C4-2B (cell line): ENCODE results near the gene TUSC2.

Experiments
- H3K27ac ChIP-seq: fragments of 450-650 bp; 2 replicates; pipeline ENCODE4 v1.5.1; 2017
- ZFX ChIP-seq: fragments of 450-650 bp; IDR thresholded peaks from 2 replicates; pipeline ENCODE4 v1.6.1; 2017
- TF ChIP-seq, protein P1 (sequence below): fragments of 450-650 bp; conservative IDR thresholded peaks from 2 replicates; pipeline ENCODE4 v1.5.1; 2017; ENCODE audit warnings: mild to moderate bottlenecking

The TUSC2 gene

DNA sequence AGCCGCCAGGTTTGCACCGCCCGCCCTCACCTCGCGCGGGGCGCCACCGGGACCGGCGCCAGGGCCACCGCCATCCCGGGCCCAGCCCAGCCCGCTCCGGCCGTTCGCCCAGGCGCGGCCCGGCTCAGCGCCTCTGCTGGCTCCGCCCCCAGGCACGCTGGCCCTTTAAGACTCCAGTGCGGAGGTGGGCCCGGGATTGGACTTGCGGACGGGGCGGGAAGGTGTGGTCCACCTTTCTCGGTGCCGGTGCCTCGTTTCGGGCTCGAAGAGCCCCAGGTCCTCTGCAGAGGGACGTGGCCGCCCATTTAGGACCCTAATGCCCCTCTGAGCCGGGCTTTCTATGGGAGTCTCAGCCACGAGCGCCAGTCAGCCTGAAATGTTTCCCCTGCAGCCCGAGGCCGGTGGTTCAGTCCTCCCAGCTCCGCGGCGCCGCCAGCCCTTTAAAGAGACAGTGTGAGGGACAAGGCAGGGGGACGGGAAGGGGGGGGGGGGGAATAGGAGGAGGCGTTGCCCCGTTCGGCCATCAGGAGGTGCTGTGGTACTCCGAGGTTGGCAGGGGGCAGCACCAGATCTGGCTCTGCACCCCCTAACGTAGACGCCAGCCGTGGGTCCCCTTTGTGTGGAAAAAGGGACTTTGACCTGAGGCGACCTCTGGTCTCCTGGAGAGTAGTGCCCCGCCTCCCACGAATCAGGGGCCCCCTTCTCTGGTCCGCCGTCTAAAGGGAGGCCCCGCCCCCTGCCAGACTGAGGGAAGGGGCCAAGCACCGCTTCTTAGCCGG, 6.5 kb downstream of the TUSC2 start:
- TF ChIP-seq, protein P1, sequence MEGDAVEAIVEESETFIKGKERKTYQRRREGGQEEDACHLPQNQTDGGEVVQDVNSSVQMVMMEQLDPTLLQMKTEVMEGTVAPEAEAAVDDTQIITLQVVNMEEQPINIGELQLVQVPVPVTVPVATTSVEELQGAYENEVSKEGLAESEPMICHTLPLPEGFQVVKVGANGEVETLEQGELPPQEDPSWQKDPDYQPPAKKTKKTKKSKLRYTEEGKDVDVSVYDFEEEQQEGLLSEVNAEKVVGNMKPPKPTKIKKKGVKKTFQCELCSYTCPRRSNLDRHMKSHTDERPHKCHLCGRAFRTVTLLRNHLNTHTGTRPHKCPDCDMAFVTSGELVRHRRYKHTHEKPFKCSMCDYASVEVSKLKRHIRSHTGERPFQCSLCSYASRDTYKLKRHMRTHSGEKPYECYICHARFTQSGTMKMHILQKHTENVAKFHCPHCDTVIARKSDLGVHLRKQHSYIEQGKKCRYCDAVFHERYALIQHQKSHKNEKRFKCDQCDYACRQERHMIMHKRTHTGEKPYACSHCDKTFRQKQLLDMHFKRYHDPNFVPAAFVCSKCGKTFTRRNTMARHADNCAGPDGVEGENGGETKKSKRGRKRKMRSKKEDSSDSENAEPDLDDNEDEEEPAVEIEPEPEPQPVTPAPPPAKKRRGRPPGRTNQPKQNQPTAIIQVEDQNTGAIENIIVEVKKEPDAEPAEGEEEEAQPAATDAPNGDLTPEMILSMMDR = peak; percentile 65
- TF ChIP-seq ZFX = peak; percentile 63; the same call in 1 of the 2 replicates
- peak overlapping the region; percentile 90 for H3K27ac ChIP-seq

DNA sequence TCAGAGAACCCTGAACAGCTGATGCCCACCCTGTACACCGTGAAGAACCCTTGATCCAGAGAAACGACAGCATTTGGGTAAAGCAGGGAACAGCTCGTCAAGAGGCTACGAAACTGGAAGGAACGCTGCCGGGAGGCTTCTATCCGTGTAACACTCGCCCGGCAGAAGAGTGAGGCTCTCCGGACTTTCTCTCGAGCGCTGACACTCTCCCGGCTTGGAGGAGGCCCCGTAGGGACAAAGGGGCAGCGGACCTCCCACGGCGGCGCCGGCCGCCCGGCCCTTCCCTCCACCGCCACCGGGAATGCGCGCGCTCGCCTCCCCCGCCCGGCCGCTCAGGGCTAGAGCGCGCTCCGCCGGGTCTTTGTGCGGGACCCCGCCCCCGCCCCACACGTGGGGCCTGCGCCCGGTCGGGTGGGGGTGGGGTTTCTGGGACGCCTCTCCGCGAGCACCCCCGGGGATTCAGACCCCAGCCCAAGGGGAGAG, 7.1 kb downstream of the TUSC2 start:
- TF ChIP-seq ZFX = no peak
- TF ChIP-seq, protein P1 = no peak
- peak overlapping the region; percentile 90 for H3K27ac ChIP-seq

DNA sequence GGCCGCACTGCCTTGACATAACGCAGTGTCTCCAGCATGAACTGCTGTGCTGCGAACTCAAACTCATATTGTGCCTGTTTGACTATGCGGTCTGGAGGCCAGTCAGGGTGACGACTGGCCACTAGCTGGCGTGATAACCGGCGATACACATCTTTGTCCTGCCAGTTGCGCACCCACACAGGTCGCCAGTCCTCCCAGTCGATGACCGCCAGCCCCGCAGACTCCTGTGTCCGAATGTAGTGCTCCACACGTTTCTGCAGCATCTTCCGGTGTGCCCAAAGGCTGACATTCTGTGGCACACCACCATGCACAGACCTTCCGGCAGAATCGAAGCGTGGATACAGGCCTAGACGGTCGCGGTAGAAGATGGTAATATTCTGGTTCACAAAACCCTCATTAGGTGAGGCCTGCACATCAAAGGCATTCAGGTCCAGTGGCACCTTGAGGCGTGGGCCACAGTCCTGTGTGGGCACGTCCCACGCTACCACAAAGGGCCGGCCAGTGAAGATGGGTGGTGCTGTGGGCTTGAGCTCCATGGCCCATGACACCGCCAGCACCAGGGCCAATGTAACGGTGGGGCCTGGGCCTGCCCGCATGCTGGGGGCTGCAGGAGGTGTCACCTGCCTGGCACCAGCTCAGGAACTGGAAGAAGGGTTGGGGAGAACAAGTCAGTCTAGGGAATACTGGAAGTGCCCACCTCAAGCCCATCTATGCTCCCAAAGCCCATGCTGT, 8.0 kb downstream of the TUSC2 start:
- H3K27ac ChIP-seq = peak overlapping the region; percentile 90
- TF ChIP-seq, protein P1 = no peak
- TF ChIP-seq ZFX = no peak

DNA sequence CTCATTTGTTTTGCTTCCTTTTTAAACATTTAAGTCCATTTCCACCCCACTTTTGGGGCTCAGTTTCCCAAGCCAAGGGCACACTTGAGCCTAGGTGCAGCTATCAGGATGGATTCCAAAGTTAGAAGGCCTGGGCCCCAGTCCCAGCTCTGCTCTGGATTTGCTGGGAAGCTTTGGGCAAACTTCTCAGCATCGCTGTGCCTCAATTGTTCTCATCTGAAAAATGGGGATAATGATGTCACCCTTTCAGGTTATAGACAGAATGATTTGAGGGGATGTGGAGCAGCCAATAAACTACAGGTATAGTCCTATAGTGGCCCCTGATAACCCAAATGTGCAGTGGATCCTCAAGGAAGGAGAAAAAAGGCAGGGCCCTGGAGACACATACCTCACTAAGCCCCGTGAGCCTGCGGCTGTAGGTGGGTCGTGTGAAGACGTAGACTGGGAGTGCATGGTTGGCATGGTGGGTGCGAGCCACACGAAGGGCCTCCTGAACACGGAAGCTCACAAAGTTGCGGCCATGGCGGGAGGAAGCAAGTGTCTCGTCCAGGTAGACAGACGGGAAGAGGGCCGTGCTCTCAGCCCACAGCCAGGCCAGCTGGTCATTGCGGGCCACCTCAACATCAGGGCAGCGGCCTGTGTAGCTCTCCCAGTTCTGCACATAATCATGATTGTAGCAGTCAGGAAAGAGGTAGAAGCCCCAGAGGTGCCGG, 8.7 kb downstream of the TUSC2 start:
- no peak overlapping the region; the same call in 1 of the 2 replicates for H3K27ac ChIP-seq

DNA sequence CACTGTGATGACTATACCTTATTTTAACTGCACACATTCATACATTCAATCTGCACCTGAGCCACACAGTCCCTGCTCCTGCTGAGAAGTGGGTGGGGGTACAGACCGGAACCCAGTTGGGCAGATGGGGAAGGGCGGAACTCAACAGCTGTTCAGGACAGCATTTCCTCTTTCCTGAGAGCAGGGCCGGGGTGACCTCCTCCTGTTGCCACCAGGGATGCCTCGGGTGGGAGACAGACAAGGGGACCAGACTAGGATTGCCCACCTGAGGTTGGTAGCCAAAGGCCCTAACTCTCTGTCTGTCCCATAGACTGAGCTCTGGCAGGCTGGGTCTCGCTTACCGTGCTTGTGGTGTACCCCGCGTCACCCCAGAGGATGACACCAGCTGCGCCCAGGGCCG, 9.4 kb downstream of the TUSC2 start:
- TF ChIP-seq, protein P1 = no peak
- no peak for TF ChIP-seq ZFX
- H3K27ac ChIP-seq = no peak overlapping the region

More for the DNA sequence above, 8.7 kb downstream of the TUSC2 start:
- TF ChIP-seq, protein P1 = no peak
- TF ChIP-seq ZFX = no peak

DNA sequence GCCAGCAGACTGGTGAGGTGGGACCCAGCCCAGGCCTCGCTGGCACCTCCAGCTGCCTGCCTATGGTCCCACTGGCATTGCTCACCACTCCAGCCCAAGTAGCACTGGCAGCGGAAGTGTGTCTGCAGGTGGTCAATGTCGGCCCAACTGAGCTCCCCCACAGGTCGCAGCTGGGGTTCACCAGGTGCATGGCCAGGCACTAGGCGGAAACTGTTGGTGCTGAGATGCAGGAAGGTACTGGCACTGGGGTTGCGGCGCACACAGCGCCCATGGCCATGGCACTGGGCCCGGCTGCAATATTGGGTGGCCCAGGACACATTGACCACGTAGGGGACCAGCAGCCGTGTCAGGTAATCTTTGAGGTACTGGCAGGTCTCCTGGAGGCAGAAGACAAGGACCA, 9.9 kb downstream of the TUSC2 start:
- no peak for TF ChIP-seq ZFX
- no peak overlapping the region for H3K27ac ChIP-seq

DNA sequence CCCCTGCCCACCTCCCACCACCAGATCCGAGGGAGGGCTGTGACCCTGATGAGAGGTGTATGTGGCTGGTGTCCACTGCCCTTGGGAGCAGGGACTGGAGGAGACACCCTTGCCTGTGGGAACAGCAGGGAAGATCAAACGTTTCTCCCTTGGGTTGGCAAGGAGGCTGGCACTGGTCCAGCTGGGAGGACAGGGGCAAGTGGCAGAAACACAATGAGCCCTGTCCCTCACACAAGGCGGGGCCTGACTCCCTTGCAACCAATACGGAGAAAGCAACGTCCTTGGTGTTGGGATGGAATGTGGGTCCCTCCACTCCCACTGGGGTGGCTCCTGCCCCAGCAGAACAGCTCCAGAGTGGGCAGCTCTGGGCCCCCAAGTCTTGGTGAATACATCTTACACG, 10.7 kb downstream of the TUSC2 start:
- TF ChIP-seq, protein P1 = no peak
- TF ChIP-seq ZFX = no peak
- H3K27ac ChIP-seq = no peak overlapping the region
